NCI-H524 treated with DMSO at 0.1 percent for 48 hours (cell line): ENCODE data around the gene VAMP2.

ENCODE experiments used
- DNase-seq: peaks from one replicate; lab custom pipeline; 2025; lab: John Stamatoyannopoulos, UW

VAMP2 gene, protein sequence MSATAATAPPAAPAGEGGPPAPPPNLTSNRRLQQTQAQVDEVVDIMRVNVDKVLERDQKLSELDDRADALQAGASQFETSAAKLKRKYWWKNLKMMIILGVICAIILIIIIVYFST

DNA sequence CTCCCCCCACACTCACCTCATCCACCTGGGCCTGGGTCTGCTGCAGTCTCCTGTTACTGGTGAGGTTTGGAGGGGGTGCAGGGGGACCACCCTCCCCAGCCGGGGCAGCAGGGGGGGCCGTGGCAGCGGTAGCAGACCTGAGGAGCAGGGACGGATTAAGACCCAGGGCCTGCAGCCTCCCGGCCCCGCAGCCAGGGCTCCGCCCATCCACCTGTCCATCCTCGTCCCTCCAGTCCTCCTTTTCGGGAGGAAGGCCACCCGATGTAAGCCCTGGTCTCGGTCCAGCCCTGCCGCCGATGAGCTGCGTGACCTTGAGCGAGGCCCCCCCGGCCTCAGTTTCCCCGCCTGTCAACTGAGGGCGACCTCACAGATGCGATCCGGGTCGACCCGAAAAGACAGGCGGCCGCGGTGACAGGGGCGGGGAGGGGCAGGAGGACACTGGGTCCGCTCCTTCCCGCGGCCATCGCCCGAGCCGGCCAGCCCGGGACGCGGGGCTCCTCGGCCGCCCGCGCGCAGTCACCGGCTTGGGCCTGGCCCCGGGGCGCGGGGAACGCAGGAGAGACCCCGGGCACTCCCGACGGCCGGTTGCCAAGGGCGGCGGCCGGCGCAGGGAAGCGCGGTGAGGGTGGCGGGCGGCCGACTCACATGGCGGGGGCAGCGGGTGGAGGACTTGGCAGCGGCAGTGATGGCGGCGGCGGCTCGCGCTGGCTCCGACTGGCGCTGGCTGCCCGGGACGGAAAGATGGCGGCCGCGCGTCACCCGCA is at the start of gene VAMP2:
VAMP2 (minus strand) TSS at position 716 of the 764 bp plus-strand sequence; CDS start at position 647, 69 bp downstream.
- no peak for DNase-seq

DNA sequence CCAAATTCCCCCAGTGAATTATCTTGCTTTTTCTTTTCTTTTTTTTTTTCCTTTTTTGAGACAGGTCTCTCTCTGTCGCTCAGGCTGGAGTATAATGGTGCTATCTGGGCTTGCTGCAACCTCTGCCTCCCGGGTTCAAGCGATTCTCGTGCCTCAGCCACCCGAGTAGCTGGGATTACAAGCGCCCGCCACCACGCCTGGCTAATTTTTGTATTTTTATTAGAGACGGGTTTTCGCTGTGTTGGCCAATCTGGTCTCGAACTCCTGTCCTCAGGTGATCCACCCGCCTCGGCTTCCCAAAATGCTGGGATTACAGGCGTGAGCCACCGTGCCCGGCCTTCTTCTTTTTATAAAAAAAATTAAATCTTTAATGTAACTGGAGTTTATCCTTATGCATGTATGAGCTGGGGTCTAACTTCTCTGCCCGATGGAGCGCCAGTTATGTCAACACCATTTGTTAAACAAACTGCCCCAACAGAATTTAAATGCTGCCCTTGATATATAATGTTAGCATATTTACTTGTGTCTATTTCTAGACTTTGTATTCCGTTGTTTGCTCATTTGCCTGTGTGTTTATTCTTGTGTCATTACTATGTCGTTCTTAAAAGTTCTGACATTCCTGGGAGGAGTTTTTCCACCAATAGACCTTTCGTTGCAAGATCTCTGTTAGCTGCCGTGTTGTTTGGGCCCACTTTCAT is 48.2 kb upstream of the VAMP2 start:
- DNase-seq, result no peak

DNA sequence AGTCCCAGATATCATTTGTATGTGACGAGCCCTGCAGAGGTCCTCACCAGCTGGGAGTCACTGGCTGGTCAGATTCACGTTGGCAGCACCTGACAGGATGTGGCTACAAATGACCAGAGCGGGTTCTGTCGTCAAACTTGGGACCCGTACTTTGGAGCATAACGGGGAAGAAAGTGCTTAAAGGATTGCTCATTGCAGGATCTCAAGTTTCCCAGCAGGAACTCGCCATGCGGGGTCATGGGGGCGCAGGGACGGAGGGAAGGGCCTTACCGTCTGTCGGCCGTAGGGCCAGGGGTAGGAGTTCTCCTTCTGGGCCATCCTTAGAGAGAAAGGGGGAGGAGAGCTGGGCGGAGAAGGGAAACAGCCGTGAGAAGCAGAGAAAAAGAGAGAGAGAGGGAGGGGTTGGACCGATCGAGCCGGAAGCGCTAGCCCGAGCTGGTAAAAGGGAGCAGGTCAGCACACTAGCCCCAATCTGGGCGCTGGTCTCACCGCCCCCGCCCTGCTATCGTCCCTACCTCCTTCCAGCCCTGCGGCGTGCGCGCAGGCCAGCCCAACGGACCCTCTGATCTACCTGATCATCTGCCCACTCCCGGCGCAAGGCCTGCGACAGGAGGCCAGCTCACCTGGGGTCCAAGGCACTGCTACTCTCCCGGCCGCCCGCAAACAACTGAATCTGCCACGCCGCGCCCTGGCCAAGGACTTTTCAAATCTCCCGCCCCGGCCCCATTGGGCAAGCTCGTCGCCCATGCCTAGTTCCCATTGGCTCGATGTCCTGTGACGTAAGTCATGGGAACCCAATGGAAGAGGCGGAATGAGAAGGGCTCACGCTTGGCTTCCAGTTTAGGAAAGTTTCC is 47.4 kb upstream of the VAMP2 start, which contains the start of gene AURKB:
AURKB (minus strand) TSS at position 669 of the 854 bp plus-strand sequence; CDS start at position 318, 351 bp downstream.
- DNase-seq, result peak; percentile 8

DNA sequence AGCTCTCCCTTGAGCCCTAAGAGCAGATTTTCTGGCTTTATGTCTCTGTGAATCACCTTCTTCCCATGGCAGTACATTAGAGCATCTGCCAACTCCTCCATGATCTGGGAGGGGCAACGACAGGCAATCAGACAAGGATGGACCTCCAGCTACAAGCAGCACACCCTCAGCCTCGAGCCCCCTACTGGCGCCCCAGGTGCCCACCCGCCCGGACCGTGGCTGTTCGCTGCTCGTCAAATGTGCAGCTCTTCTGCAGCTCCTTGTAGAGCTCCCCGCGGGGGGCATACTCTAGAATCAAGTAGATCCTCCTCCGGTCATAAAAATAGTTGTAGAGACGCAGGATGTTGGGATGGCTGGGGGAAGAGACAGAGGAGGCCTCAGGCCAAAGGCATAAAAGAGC is 43.8 kb upstream of the VAMP2 start:
- no peak for DNase-seq

DNA sequence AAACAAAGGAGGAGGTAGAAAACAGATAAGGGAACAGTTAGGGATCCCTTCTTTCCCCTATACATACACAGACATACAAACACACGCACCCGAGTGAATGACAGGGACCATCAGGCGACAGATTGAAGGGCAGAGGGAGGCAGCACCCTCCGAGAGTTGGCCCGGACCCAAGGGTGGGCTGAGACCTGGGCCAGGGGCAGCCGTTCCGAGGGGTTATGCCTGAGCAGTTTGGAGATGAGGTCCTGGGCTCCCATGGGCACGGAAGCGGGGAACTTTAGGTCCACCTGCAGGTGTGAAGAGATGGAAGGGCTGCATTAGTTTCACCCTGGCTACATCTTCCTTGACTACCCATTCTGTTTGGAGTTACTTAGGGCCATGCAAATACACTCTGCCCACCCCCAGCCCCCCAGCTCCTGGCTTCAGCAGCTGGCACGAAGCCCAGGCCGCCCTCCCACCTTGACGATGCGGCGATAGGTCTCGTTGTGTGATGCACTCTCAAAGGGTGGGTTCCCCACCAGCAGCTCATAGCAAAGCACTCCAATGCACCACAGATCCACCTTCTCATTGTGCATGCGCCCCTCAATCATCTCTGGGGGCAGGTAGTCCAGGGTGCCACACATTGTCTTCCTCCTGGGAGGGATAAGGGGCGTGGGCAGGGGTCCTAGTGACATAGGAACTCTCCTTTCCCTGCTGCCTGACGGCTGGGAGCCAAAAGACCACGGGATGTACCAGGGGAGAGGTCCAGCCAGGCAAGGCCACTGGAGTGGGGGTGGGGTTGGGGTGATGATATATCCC is 42.2 kb upstream of the VAMP2 start:
- DNase-seq, result no peak

DNA sequence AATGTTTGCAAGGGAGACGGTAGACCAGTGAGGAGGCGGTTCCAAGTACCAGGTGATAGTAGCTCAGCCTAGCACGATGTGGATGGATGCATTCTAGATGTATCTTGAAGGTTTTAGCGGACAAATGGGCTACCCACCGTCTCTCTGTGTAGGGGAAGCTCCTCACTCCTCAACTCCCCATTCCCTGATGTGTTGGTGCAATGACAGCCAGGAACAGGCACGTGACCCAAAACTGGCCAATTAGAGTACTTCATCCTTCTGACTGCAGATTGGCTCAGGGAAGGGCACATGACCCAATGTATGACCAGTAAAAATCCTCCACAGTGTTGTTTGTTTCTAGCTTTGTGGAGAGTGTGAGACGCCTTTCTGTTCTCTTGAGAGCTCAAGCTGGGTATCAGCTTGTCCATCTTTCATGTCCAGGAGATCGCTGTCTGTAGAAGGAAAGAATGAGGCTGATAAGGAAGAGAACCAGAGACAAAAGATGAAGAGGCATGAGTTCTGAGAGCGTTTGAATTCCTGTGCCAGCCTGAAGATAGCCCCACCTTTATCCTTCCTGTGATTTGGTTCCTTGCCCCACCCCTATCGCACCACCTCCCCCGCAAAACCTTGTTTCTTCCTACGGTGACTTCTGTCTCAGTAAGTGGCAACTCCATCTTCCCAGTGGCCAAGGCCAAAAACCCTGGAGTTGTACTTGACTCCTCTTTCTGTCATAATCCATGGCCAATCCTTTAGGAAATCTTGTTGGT is 29.5 kb upstream of the VAMP2 start:
- peak; percentile 58 for DNase-seq

DNA sequence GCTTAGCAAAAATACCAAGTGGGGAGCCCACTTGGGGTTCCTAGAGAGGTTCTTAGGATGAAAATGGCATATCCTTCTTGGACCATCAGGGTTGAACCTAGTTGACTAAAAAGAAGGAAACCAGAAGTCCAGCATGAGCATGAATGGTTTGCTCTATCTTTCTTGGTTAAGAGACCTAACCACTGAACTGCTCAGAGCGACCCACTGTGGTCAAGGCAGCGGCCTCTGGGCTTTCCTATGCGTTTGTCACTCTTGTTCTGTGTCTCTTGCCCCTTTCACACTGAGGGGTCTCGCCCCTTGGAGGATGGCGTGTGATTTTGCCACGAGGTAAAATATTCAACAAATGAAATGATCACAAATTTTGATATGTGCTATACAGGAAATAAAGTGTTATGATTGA is 27.8 kb upstream of the VAMP2 start:
- DNase-seq, result no peak

DNA sequence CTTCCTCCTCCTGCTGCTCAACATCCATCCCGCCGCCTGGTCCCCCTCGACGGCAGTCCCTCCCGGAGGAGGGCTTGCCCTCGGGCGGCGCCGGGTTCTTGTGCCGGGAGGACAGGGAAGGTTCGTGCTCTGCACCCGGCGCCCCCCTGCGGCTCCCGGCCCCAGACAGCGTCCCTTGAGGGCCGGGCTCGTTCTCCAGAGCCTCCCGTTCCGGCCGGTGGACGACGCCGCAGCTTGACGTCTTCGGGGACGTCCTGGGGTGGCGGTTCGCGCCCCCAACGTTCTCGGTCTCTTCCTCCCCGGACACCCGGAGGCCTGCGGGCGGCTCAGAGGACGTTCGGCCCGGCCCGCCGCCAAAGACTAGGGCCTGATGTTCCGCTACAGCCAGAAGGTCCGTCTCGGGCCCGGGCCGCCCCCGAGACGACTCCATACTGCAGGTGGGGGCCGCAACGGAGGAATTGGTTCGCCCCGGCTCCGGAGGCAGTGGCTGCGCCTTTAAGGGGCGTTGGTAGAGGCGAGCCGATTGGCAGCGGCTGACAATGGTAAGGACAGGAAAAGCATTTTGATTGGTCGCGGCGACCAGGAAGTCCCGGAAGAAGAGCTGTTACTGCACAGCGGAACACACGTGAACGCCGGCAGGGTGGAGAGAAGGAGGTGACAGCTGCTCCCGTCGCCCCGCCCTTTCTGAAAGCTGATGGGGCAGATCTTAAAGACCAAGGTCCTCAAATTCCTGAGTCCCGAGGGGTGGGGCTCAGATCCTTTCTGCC is 27.1 kb upstream of the VAMP2 start, which contains the start of gene BORCS6:
BORCS6 (minus strand) TSS at position 470 of the 767 bp plus-strand sequence; CDS start at position 430, 40 bp downstream.
- DNase-seq, result peak; percentile 63

DNA sequence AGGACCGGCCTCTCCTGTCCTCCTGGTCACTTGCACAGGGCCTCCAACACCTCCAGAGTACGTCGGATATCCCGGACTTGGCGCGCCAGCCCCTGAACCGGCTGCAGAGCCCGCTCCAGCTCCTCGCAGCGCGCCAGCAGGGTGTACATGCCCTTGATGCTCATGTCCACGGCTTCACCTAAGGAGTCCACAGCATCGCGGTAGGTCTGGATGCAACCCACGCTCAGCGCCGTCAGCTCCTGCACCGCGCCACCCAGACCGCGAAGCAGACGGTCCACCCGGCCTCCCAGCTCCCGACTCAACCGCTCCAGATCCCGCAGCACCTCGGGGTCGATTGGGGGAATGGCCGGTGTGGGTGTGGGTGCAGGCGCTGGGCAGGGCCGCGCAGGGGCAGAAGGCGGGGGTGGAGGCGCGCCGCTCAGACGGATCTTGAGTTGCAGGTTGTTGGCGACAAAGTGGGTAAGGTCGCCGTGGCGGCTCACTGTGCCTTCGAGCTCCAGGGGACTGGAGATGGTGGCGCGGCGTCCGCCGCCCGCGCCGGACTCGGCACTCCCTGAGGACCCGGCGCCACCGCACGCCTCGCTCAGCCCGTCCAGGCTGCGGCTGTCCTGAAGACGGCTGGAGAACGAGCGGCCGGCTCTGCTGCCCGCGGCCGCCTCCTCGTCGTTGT is 26.4 kb upstream of the VAMP2 start:
- no peak for DNase-seq

DNA sequence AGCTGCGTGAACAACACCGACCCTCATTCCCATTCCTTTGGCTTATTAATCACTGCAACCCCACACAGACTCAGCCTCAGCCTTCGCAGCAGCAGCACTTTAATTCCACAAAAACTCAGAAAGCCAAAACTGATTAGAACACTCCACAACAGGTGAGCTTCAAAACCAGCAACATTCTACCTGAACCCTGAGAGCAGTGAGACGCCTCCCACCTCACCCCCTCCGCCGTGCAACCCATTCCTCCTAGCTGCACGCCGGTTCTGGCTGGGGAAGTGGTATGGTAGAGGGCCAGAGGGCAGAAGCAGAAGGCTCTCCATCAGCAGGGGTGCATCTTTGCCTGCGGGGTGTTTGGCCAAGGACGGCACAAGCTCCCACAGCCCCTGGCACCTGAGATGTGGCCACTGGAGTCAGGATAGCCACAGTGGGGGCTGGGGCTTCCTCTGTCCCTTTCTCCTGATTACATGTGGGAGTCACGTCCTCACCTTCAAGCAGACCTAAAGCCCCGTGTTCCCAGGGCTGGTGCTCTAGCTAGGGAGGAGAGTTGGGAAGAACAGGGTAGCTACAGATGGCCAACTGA is 25.6 kb upstream of the VAMP2 start:
- no peak for DNase-seq

DNA sequence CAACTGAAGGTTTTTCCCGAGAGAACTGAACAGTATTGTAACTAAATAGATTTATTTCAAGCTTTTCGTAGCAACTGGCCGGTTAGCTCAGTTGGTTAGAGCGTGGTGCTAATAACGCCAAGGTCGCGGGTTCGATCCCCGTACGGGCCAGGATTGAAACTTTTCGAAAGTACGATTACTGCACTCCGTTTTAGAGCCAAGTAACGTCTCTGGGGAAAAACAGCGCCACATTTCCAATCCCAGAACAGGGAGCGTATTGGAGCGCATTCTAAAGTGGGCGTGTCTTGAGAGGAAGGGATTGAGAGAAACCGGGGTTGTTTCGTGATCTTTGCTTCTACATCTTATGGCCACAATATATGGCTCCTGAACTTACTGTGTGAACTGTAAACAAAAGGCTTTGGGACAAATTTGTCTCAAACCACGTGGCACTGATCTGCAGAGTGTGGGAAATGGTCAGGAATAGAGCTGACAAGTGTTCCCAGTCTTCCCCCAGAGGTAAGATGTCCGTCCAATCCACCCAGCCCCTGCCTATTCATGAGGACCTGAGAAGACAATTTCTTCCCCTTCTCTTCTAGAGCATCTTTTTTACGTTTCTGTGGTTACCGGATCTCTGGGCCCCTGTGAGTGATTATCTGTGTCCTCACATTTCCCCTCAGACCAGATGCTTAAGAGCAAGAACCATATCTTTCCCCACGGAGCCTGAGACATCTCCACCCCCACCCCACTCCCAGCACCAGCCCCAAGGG is 24.9 kb upstream of the VAMP2 start:
- peak; percentile 79 for DNase-seq

DNA sequence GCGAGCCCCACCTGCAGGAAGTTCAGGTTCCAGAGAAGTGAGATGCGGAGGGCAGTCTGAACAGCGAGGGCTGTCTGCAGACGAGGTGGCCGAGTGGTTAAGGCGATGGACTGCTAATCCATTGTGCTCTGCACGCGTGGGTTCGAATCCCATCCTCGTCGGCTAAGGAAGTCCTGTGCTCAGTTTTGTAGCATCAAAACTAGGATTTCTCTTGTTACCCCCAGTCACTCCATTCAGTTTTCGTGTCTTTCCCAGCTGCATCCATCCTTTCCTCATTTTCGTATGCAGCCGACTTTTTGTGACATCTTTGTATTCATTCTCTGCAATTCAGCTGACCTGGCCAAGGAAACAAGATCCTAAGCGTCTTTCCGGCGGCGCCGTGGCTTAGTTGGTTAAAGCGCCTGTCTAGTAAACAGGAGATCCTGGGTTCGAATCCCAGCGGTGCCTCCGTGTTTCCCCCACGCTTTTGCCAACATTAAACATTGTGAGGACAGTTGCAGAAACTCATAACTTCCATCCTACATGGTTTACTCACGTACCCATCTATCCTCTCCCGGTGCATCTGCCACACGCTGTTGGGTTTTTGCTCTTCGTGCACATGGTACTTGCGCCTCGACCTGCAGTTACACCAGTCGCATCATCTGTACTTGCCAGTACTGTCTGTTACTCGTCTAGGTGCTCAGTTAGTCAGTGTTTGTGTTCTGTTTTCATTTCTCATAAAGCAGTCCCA is 24.2 kb upstream of the VAMP2 start:
- DNase-seq, result peak; percentile 54

DNA sequence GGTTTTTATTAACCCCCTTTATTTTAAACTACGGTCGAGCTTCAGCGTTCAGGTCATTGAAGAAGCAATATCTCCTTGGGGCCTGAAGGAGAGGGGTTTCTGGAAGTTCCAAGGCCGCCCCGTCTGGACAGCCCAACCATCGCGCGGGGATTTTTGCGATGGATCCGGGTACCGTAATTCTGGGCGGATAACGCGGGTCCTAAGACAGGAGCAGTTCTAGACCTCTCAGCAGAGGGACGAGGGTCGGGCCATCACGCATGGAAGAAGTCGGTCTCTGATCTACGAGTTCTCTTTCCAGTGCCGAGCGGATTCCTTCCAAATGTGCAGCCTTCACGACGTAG is 23.7 kb upstream of the VAMP2 start:
- DNase-seq, result no peak

DNA sequence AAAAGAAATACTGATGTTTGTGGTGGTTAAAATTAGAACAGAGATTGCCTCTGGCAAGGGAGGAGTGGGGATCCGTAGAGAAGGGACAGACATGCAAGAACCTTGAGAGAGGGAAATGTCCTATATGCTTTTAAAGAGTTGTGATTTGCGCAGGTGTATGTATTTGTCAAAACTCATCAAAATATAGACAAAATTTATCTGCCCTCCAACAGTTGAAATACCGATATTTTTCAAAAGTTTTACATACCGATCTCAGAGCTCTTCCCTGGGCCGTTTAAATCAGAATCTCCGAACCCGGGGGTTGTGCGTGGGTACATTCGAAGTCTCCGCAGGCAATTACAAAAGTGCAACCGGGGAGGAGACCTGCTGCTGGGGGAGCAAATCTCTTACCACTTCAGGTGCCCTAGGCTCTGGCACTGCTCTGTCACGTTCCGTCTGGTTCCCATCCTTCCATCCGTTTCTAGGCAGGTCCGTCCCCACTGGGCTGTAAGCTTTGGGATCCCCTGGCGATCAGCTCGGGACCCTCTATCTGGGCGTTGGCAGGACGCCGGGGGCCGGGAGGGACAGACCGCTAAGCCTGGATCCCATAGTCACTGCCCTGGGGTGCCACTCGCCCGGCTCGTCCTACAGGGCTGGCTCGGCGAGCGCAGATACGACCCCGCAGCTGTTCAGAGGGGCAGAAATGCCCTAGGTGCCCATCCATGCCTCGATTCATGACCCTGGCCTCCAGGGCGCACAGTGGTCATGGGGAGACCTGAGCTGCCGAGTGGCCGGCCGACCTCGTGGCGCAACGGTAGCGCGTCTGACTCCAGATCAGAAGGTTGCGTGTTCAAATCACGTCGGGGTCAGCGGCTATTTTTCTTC is 23.1 kb upstream of the VAMP2 start:
- DNase-seq, result no peak

DNA sequence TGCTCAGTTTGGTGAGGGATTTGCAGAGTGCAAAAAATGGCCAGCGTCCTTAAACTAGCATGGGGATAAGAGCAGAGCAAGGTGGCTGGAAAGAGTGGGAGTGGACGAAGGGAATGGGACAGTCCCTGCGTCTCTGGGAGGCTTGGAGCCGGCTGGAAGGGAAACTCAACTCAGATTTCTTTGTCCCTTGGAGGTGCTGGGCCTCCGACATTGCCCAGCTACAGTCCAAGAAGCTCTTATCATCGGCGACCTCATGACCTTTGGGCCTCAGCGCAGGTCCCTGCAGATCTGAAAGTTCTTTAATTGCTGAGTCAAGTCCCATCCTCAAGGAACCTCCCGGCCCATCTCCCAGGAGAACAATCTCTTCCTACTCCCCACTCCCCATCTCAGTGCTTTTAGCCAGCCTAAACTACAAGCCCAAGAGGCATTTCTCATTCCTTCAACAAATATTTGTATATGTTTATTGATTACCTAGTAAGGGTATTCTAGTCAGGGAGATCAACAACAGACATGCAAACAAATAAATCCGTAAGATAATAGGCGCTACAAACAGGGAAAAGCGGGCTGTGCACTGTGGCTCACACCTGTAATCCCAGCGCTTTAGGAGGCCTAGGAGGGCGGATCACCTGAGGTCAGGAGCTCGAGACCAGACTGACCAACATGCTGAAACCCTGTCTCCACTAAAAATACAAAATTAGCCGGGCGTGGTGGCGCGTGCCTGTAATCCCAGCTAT is 14.4 kb upstream of the VAMP2 start:
- no peak for DNase-seq
